ENCODE measurements around the gene IKZF2.
A peak's percentile ranks its signal among the peaks of the same experiment; 100 is the strongest.

Gene IKZF2

GRCh38 chr2:213152065-213152794 lies 818 bp upstream of the IKZF2 start:
- peak; percentile 32 to 60 for DNase-seq

DNA sequence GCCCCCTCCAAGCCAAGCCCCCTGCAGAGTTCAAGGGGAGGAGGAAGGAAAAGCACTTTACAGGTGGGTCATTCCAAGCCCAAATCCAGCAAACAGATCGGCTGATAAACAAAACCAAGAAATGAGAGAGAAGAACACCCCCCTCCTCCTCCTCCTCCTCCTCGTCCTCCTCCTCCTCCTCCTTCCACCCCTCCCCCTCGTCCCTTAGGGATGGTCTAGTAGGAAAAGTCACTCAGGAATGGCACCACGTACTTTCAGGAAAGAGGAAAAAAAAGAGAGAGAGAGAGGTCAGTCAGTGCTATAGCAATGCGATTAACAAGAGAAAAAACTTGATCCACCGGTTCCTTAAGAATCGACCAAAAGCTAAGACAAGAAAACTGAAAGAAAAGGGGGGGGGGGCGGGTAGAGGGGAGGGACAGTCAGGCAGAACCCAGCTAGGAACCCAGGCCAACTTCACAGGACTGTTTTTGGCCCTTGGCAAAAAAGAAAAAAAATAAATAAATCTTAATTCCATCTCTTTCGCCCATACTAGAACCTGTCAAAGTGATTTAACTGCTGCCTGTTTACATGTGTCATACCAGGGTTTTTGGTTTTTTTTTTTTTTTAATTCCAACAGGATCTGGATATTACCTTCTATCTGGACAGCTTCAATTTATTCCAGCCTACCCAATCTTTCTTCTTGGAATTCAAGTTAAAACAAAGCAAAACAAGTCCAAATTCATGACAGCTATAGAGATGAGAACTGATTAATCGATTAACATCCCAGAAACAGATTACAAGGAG lies 906 bp downstream of the IKZF2 start:
- DNase-seq, result peak; percentile 13 to 28

- DNase-seq, result no peak
Measured at GRCh38 chr2:213149949-213150314, 1.5 kb downstream of the IKZF2 start.

GRCh38 chr2:213149294-213149875 lies 2.0 kb downstream of the IKZF2 start:
- no peak for DNase-seq

DNA sequence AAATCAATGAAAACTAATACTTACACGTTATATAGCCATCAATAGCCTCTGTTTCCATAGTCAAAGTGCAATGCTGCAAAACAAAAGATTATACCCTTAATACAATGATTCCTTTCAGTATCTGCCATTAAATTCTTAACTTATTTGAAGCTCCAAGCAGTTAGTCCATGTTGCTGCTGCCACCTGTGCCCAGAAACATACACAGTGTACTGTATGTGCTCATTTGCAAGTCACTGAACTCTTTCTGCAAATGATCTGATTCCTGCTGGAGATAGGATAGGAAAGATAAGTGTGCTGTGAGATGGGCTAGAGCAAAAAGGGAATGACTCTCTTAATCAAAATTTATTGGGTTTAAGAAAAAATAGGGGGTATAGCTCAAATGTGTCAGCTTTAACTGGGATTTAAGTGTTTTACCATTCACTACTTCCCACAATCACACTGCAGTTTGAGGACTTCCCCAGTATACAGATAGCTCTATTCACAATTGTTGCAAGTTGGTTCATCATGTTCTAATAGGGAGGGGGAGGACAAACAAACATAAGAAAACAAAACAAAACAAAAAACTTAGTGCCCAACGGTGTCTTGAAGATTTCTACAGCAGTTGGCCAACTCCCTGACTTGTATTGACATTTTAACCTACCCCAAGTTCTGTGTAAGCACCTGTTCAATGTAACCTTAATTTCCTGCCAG lies 2.7 kb downstream of the IKZF2 start:
- DNase-seq, result peak; percentile 6 to 73

DNA sequence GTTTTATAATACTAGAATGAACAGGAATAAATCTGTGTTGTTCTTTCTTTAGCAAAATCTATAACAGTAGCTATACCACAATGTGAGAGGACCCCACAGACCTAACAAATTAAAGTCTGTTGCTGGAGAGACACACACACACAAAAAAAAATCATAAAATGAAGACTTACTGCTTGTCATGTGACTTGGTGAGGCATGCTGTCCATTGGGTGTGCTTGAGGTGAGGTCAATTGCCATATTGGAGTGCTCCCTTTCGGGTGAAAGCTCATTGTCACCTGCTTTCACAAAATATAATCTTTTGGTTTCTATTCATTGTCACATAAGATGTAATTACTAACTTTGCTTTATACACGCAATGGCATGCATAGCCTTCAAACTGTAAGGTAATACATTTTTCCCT lies 3.9 kb downstream of the IKZF2 start:
- no peak for DNase-seq

- no peak for DNase-seq
Measured at GRCh38 chr2:213145715-213146242, 5.6 kb downstream of the IKZF2 start.

DNA sequence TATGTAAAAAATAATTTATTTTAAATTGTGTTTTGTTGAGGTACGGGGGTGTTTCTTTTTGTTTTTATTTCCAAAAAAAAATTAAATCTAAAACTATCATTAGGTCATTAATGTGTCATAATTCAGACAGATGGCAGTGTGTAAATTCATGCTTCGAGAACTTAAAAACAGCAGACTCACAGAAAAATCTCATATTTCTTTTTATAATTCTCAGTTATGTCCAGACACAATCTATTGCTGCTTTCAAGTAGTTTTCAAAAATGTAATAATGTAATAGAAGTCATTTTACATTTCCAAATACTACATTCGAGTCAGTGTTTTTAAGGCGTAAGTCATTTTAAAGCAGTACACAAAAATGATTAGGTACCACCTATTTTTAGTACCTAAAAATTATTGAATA lies 14.3 kb downstream of the IKZF2 start:
- no peak for DNase-seq

DNA sequence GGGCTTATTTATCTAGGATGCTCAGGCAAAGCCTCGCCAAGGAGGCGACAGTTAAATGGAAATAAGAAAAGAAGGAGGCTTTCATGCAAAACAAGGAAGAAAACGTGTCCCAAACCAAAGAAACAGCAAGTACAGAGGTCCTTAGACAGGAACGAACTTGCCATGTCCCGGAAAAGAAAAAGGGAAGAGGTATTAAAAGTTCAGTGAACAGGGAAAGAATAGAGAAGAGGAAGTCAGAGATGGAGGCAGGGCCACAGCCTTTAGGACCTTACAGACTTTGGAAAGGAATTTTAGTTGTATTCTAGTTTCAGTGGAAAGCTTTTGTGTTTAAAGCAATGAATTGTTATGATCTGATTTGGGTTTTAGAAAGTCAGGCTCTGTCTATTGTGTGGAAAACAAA lies 22.1 kb downstream of the IKZF2 start:
- peak in 1 of 2 donors; percentile 28 for DNase-seq

DNA sequence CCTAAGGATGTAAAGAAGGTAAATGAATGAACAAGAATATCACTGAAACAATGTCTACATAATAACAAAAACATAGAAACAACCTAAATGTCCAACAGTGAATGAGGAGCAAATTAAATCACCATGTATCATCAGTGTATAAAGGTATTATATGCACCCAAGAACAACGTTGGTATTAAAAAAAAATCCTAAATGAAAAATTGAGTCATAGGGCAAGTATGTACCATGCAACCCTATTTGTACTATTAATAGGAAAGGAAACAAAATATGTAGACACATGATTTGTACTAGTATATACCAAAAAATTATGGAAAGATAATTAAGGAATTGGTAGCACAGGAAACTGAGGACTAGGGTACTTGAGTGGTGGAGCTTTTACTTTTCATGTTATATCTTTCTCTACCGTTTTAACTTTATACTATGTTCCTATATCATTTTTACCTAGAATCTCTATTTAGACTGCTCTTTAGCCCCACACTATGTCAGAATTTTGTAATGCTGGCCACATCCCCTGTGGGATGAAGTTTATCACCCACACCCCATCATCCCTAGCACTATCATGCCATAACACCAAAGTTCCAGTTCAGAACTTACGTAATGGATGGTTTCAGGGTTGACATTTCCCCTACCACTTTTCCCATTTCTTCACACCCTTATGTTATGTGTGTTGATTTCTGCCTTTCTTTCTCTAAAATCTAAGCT lies 25.6 kb downstream of the IKZF2 start:
- DNase-seq, result no peak

DNA sequence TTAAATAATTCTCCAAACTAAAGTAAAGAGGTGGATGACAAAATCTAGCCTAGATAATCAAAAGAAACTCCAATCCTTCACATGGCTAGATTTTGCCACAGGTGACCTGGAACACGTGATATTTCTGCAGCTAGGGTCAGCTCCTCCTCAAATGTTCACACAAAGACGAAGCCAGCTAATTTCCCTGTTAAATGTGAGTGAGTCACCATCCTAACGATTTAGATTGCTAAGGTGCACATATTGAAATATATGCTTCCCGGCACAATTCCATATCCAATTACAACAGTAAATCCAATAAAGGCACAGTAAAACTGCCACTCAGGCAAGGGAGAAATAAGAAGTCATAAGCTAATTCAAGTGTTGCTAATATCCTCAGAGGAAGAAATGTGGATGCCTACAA lies 28.7 kb downstream of the IKZF2 start:
- no peak for DNase-seq

- DNase-seq, result no peak
Measured at GRCh38 chr2:213121690-213122089, 29.7 kb downstream of the IKZF2 start.

DNA sequence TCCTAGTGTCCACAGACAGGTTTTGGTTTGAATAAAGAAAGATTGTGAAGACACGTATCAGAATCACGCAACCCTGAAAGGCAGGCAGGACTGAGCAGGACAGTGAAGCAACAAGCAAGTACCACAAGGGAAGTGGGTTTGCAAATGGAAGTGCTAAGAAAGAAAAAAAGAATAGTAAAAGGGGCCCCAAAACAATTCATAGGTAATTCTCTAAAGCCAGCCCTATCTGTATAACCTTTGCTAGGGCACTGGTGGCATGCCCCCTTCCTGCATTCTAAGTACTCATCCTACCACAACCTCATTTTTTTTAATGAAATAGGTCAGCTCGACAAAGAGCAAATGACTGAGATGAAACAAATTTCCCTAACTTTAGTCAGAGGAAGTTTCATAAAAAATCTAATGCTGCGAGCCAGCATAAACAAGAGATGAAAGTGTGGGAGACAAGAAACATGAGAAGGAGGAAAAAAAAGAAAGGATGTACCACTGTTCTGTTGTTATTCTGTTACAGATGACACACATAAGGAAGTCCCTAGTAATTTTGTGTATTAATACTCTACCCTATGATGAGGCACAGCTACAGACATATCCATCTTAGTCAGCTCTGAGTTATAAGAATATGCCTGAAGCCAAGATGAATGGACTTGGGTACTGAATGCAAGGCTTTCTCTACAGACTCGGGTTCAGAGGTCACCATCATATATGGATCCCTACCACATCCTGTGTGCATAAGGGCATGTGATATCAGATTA lies 32.2 kb downstream of the IKZF2 start:
- no peak for DNase-seq

DNA sequence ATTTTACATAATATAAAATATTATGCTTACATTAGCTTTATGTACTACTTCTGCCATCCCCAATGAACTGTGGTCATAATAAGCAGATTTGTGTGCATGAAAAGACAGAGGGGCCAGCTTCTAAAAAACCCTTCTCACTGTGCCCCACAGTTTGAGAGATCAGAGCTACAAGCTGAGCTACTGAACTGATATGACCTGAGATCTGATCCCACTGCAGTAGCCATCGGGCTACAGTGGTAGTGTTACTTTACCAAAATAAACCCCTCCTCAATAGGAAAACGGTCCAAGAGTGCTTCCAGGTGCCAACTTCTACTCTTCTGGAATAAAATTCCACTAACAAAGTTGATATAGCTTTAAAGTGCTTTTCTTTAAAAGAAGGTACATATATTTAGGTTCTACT lies 43.1 kb downstream of the IKZF2 start:
- DNase-seq, result no peak

DNA sequence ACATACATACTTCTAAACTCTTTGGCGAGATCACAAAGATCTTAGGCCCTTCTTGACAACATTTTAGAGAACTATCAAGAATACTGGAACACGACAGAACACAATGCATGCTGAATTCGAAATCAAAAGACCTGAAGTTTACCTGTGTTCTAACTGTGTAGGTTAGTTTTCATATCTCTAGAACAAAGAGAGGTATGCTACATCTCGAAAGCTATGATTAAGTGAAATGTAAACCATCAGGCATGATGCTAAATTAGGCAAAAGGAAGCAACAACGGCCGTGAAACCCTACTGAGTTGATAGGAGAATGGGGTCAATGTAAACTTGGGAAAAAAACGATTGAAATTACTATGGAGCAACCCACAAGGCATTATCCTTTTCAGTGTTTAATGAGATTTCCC lies 43.7 kb downstream of the IKZF2 start:
- no peak for DNase-seq

- DNase-seq, result no peak
Measured at GRCh38 chr2:213105212-213105611, 46.2 kb downstream of the IKZF2 start.

GRCh38 chr2:213104903-213105202 lies 46.6 kb downstream of the IKZF2 start:
- no peak for DNase-seq

GRCh38 chr2:213104092-213104902 lies 47.1 kb downstream of the IKZF2 start:
- DNase-seq, result no peak

GRCh38 chr2:213101692-213102460 lies 49.5 kb downstream of the IKZF2 start:
- no peak for DNase-seq

- no peak for DNase-seq
Measured at GRCh38 chr2:213101109-213101508, 50.3 kb downstream of the IKZF2 start.
